Breast epithelium (tissue), 3 donors: ENCODE data around the gene GPC6.

ENCODE experiments used
- POLR2A ChIP-seq: fragments of 450-650 bp; IDR thresholded peaks from one replicate; pipeline ENCODE4 v1.6.1; 2016; ENCODE audit warnings: antibody characterized with exemption, mild to moderate bottlenecking, moderate library complexity
- POLR2AphosphoS5 ChIP-seq, 3 donors: sonication (generic); formaldehyde crosslinking; IDR thresholded peaks; one replicate each; pipeline ENCODE4 v1.6.1; 2017; ENCODE audit warnings: antibody characterized with exemption in 3 of 3
- TF ChIP-seq, protein P1 (sequence below), 3 donors: fragments of 450-650 bp; IDR thresholded peaks; one replicate each; pipeline ENCODE4 v1.5.1; 2016 to 2017; ENCODE audit warnings: antibody characterized with exemption in 3 of 3, mild to moderate bottlenecking in 3 of 3, moderate library complexity in 3 of 3

GRCh38 chr13:94170145-94170571 is 943.6 kb downstream of the GPC6 start:
- TF ChIP-seq, protein P1, sequence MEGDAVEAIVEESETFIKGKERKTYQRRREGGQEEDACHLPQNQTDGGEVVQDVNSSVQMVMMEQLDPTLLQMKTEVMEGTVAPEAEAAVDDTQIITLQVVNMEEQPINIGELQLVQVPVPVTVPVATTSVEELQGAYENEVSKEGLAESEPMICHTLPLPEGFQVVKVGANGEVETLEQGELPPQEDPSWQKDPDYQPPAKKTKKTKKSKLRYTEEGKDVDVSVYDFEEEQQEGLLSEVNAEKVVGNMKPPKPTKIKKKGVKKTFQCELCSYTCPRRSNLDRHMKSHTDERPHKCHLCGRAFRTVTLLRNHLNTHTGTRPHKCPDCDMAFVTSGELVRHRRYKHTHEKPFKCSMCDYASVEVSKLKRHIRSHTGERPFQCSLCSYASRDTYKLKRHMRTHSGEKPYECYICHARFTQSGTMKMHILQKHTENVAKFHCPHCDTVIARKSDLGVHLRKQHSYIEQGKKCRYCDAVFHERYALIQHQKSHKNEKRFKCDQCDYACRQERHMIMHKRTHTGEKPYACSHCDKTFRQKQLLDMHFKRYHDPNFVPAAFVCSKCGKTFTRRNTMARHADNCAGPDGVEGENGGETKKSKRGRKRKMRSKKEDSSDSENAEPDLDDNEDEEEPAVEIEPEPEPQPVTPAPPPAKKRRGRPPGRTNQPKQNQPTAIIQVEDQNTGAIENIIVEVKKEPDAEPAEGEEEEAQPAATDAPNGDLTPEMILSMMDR (IDR thresholded peaks at IDR 0.05), result no peak
- TF ChIP-seq POLR2A (no peak), POLR2AphosphoS5 (IDR thresholded peaks at IDR 0.05) (no peak)
